Sciatic nerve (tissue), 2 donors: ENCODE data around the gene HNF1A. TPM values are rescaled to one million over a fixed set of nuclear protein-coding genes. Genes with fewer than 3 reads are reported as not detected.
"Not testable (repeated sequence)": the region's sequence is repeated elsewhere in the genome, so short reads cannot be mapped to it uniquely, and the experiment has no call there.

ENCODE experiments used
- ATAC-seq: fragments of 200-7000 bp; cut with Tn5 transposase; one replicate; pipeline ENCODE4 v1.9.1; 2020; ENCODE audit warnings: mild to moderate bottlenecking, moderate library complexity
- DNase-seq: peaks from one replicate; pipeline ENCODE4 v3.0.0-alpha.2; 2020; ENCODE audit warnings: low spot score
- intact Hi-C: fragments of 100-400 bp; cut with DNase I; formaldehyde crosslinking; loops from one replicate; pipeline ENCODE4 v1.14.2; 2022
- total RNA-seq: library from RNA; stranded (reverse); fragmentation: NEBNext Ultra II Directional; extraction: Animal tissue kit (Norgen Biotek cat#: 25700); gene quantifications from one replicate; pipeline ENCODE4 v1.2.1, GENCODE V29; 2021
- donor health status: DM: no; HTN: no; CAD: no.
- donor health status: DM: no; HTN: no; CAD: no.

HNF1A gene
- total RNA-seq, 1 donor from 2014 or later: not detected

DNA sequence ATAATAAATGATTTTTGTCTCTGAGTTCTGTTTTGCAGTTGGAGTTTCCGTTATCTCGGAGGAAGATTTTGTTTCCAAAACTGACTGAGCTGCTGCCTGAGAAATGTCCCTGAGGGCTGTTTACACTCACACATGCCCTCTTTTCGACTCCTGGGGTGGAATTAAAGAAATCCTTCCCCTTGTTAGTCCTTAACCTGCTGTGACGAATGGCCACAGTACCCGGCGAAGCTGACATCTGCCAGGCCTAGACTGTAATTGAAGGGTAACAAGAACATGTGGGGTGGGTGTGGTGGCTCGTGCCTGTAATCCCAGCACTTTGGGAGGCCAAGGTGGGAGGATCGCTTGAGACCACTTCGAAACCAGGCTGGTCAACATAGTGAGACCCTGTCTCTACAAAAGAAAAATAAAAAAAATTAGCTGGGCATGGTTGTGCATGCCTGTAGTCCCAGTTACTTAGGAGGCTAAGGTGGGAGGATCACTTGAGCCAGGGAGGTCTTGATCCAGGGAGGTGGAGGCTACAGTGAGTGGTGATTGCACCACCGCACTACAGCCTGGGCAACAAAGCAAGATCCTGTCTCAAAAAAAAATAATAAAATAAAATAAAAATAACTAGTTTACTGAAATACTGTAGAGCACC is 52.4 kb downstream of the HNF1A start:
- ATAC-seq (no peak), DNase-seq (no peak)
- intact Hi-C loops: no loop called here

DNA sequence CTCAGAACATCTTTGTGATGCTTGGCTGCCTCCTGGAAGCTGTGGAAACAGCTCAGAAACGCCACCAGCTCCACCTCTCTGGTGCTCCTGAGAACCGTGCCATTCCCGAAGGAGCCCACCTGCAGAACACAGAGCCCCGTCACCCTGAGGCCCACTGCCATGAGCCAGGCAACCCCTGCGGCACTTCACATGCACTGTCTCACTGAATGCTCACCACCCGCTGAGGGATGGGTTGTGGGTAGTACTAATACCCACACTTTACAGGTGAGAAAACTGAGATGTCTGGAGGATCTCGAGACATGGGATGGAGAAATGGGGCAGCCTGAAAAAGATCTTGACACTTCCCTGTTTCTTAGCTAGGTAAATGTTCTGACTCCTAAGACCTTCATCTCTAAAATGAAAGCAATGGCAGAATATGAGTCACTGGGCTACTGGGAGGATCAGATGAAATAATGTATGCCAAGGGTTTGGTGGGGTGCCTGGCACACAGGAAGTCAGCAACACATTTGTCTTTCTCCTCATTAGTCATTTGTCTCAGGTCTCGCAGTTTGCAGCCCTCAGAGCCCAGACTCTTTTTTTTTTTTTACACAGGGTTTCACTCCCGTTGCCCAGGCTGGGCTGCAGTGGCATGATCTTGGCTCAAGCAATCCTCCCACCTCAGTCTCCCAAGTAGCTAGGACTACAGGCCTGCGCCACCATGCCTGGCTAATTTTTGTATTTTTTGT is 55.4 kb downstream of the HNF1A start:
- ATAC-seq (no peak), DNase-seq (no peak)
- intact Hi-C loops: no loop called here

DNA sequence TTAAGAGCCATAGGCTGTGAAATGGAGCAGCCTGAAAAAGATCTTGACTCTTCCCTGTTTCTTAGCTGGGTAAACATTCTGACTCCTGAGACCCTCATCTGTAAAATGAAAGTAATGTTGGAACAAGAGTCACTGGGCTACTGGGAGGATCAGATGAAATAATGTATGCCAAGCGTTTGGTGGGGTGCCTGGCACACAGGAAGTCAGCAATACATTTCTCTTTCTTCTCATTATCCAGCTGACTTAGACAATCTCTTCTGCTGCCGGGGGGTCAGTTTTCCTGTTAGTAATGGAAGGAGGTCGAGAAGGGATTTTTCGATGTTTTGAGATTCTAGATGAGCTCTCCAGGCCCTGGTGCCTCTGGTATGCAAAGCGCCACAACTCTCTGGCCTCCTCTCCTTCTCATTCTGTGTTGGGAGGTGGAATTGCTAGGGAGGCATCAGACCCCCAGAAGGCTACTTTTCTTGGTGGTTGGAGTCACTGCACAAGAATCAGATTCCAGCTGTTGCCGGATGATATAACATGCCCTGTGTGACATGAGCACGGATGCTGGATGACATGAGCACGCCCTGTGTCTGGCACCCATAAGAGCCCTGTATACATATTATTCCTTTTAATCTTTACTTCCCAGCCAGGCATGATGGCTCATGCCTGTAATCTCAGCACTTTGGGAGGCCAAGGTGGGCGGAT is 56.4 kb downstream of the HNF1A start:
- DNase-seq (no peak), ATAC-seq (no peak)
- intact Hi-C loops: no loop called here

DNA sequence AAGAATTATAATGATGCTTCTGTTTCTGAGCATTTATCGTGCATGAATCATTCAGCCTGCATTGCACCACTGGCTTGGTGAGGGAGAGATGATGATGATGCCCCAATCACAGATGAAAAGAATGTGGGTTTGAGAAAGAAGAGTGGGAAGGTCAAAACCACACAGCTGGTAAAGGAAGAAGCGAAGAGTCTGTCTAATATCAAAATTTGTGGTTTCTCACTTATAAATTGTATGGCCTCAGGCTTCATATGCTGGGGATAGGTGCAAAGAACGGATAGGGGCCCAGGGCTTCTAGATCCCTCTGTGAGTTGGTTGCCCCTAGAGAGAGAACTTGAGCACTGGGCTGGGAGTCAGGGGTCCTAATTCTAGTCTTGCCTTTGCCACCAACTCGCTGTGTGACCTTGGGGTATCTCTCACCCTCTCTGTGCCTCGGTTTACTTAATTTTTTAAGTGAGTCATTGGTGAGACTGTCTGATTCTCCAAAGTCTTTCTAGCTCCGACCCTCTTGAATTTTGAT is 58.5 kb downstream of the HNF1A start:
- intact Hi-C loops: no loop called here
- DNase-seq (no peak), ATAC-seq (no peak)

DNA sequence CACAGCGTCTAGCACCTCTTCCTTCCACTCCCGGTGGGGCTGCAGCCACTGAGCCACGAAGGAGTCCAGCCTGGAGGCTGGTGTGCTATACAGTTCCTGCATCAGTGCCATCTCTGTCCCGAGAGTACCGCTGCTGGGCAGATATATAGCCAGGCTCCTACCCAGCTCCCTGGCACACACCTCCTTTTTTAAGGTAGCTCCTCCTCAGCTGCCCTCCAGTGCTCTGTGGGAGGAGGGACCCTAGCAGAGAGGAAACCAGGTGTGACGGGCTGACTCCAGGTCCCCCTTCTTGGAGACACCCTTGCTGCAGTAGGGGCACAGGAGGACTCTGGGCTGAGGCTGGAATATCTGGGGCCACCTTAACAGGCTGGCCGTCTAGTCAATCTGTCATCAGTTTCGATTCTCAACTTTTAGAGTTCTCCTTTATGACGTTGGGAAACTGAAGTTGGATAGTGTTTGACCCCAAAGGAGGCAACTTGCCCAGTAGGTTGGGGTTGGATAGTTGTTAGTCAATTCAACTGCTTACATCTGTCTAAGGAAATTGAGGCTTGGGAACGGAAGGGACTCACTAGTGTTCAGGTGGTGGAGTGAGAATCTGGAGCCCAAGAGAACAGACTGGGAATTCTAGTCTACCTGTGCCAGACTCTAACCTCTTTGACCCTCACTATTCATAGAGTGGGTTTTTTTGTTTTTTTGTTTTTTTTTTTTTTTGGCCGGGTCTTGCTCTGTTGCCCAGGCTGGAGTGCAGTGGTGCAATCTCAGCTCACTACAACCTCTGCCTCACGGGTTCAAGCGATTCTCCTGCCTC is 60.7 kb downstream of the HNF1A start, which contains the start of gene OASL:
Gene OASL, minus strand, starts transcription at position 386 of the 808 bp plus-strand sequence. Its CDS starts 275 bp downstream, at position 111.
- ATAC-seq: peak; percentile 74
- DNase-seq: peak; percentile 59
- intact Hi-C loops: no loop called here

DNA sequence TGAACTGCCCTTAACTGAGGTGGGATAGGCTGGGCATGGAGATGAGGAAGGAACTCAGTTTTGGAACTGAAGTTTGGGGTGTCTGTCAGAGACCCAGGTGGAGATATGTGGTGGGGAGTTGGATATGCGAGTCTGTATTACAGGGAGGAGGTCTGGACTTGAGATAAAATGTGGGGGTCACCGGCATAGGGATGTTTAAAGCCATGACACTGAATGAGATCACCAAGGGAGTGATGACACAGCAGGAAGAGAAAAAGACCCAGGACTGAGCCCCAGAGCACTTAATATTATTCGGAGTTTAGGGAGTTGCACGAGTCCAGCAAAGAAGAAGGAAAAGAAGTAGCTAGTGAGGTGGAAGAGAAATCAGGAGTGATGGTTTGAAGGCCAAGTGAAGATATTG is 64.7 kb downstream of the HNF1A start:
- no peak for DNase-seq
- no peak for ATAC-seq
- intact Hi-C loops: no loop called here

DNA sequence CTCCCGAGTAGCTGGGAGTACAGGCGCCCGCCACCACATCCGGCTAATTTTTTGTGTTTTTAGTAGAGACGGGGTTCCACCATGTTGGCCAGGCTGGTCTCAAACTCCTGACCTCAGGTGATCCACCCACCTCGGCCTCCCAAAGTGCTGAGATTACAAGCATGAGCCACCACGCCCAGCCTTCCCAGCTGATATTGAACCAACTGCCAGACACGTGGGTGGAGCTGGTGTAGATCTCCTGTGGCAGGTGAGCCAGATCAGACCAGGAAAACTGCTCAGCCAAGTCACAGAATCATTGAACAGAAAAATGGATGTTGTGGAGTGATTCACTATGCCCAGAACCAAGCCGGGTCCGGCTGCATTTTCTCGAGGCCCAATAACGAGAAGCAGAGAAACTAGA is 69.1 kb downstream of the HNF1A start:
- intact Hi-C loops, ATAC-seq, DNase-seq: not testable (repeated sequence)

DNA sequence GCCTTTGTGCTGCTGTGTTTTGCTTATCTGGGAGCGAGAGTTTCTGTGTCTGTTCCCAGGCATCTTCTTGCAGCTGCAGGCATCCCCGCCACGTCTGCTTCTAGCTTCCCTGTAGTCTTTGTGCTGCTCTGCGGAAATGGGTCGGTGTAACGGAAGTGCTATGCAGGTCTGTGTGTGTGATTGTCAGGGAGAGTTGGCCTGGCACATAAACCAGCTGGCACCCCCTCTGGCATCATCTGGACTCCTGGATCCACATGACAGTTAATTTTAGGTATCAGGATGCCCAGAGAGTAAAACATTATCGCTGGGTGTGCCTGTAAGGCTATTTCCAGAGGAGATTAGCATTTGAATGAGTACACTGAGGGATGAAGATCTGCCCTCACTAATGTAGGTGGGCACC is 70.1 kb downstream of the HNF1A start:
- DNase-seq: no peak
- intact Hi-C loops: no loop called here
- no peak for ATAC-seq

DNA sequence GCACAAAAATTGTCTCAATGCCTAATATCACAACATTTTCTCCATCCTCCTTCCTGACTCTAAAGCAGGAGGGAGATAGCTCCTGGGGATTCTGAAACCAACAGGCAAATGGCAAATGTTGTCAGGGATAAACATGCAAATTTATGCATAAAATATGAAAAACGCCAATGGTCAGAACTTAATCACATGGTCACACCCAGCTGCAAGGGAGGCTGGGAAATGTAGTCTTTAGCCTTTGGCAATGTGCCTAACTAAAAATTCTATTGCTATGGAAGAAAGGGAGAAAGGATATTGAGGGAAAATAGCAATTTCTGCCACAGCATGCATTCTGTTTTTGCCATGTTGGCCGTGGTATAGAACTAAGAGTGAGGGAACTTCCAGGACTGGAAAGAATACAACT is 72.4 kb downstream of the HNF1A start:
- intact Hi-C loops: no loop called here
- DNase-seq: no peak
- ATAC-seq: no peak

Other genes with a start within 250 kb of the HNF1A start
- 58.5 TPM for gene SPPL3, start 74.2 kb upstream of the HNF1A start, total RNA-seq
- 12.4 TPM for gene C12orf43, start 37.9 kb downstream of the HNF1A start, total RNA-seq
- 1.3 TPM for gene OASL, start 60.7 kb downstream of the HNF1A start, total RNA-seq
- gene P2RX7, start 154.3 kb downstream of the HNF1A start, total RNA-seq: 24.5 TPM
- 24.2 TPM for gene P2RX4, start 231.6 kb downstream of the HNF1A start, total RNA-seq